A673 (cell line): ENCODE measurements around the gene MINDY4.

Source experiments
- CTCF ChIP-seq: fragments of 300-800, 200-600 bp; sonication (generic); conservative IDR thresholded peaks from 2 replicates; pipeline ENCODE4 v1.5.1; 2017; ENCODE audit warnings: low read depth, mild to moderate bottlenecking, antibody characterized with exemption, low read length, moderate library complexity, mixed read lengths
- EZH2 ChIP-seq: fragments of 200-600 bp; sonication (generic); IDR thresholded peaks from 2 replicates; pipeline ENCODE4 v1.6.1; 2017; ENCODE audit warnings: borderline replicate concordance, low read depth, mild to moderate bottlenecking, mixed read lengths, antibody characterized with exemption, low read length; ENCODE audit not compliant: poor library complexity, severe bottlenecking

GRCh38 chr7:30842542-30843451 lies 71.6 kb downstream of the MINDY4 start:
- TF ChIP-seq CTCF, result no peak
- no peak for TF ChIP-seq EZH2
